Trophoblast cell (in vitro differentiated cells and primary cell): ENCODE data around the gene ZIC4.

Experiments
- DNase-seq, 2 donors: peaks; one replicate each; pipeline ENCODE4 v3.0.0-alpha.2; 2016
- H2AFZ ChIP-seq: 2 replicates; pipeline ENCODE4 v1.6.1; 2013; ENCODE audit warnings: low read length, moderate library complexity, mild to moderate bottlenecking; ENCODE audit not compliant: insufficient read depth, poor library complexity
- H2AK5ac ChIP-seq: 2 replicates; pipeline ENCODE4 v1.6.1; 2013; ENCODE audit warnings: mild to moderate bottlenecking, low read length
- H2BK120ac ChIP-seq: 2 replicates; pipeline ENCODE4 v1.6.1; 2013; ENCODE audit warnings: low read length, mild to moderate bottlenecking, moderate library complexity; ENCODE audit not compliant: insufficient read depth, poor library complexity
- H2BK12ac ChIP-seq: 2 replicates; pipeline ENCODE4 v1.6.1; 2013; ENCODE audit warnings: mild to moderate bottlenecking, low read length, moderate library complexity
- H2BK5ac ChIP-seq: 2 replicates; pipeline ENCODE4 v1.6.1; 2013; ENCODE audit warnings: low read length, low read depth, moderate library complexity, mild to moderate bottlenecking; ENCODE audit not compliant: poor library complexity
- H3K14ac ChIP-seq: 2 replicates; pipeline ENCODE4 v1.6.1; 2013; ENCODE audit warnings: mild to moderate bottlenecking, low read length
- H3K18ac ChIP-seq: 2 replicates; pipeline ENCODE4 v1.6.1; 2013; ENCODE audit warnings: mild to moderate bottlenecking, low read length
- H3K23ac ChIP-seq: 2 replicates; pipeline ENCODE4 v1.6.1; 2013; ENCODE audit warnings: low read length
- H3K27ac ChIP-seq: 2 replicates; pipeline ENCODE4 v1.5.1; 2013; ENCODE audit warnings: low read depth, mild to moderate bottlenecking, inconsistent platforms, low read length, moderate library complexity
- H3K27me3 ChIP-seq: 2 replicates; pipeline ENCODE4 v1.6.1; 2013; ENCODE audit warnings: inconsistent platforms, mild to moderate bottlenecking, low read length, moderate library complexity; ENCODE audit not compliant: insufficient read depth
- H3K36me3 ChIP-seq, 2 experiments: 1 replicate in 1 of 2; 2 replicates in 1 of 2; pipeline ENCODE4 v1.6.1; 2013; ENCODE audit warnings: low read length in 2 of 2, mild to moderate bottlenecking in 2 of 2, moderate library complexity in 1 of 2; ENCODE audit not compliant: insufficient read depth in 2 of 2, control insufficient read depth in 1 of 2
- H3K4ac ChIP-seq: 2 replicates; pipeline ENCODE4 v1.6.1; 2013; ENCODE audit warnings: low read depth, mild to moderate bottlenecking, low read length, moderate library complexity
- H3K4me1 ChIP-seq, 2 experiments: 1 replicate in 1 of 2; 2 replicates in 1 of 2; pipeline ENCODE4 v1.6.1; 2013; ENCODE audit warnings: low read length in 2 of 2, mild to moderate bottlenecking in 2 of 2, moderate library complexity in 1 of 2; ENCODE audit not compliant: insufficient read depth in 2 of 2, control insufficient read depth in 1 of 2
- H3K4me2 ChIP-seq: 2 replicates; pipeline ENCODE4 v1.6.1; 2013; ENCODE audit warnings: inconsistent platforms, mild to moderate bottlenecking, low read length, moderate library complexity
- H3K4me3 ChIP-seq: 2 replicates; pipeline ENCODE4 v1.5.1; 2013; ENCODE audit warnings: mild to moderate bottlenecking, low read depth, low read length, inconsistent platforms
- H3K79me1 ChIP-seq: one replicate; pipeline ENCODE4 v1.6.1; 2013; ENCODE audit warnings: low read length
- H3K79me2 ChIP-seq: 2 replicates; pipeline ENCODE4 v1.6.1; 2013; ENCODE audit warnings: low read length, mild to moderate bottlenecking; ENCODE audit not compliant: control insufficient read depth, insufficient read depth, poor library complexity
- H3K9ac ChIP-seq: 2 replicates; pipeline ENCODE4 v1.6.1; 2013; ENCODE audit warnings: mild to moderate bottlenecking, low read length
- H3K9me3 ChIP-seq: 2 replicates; pipeline ENCODE4 v1.6.1; 2013; ENCODE audit warnings: low read depth, mild to moderate bottlenecking, control low read depth, inconsistent platforms, low read length; ENCODE audit not compliant: insufficient read depth
- H4K12ac ChIP-seq: 2 replicates; pipeline ENCODE4 v1.6.1; 2013; ENCODE audit warnings: low read depth, mild to moderate bottlenecking, low read length, moderate library complexity
- H4K8ac ChIP-seq: 2 replicates; pipeline ENCODE4 v1.6.1; 2013; ENCODE audit warnings: low read depth, mild to moderate bottlenecking, low read length, moderate library complexity
- H4K91ac ChIP-seq: one replicate; pipeline ENCODE4 v1.6.1; 2013; ENCODE audit warnings: low read depth, mild to moderate bottlenecking, low read length, moderate library complexity
- WGBS: extraction: QIAGEN DNeasy Blood & Tissue Kit; methylation state at CpG from one replicate; pipeline ENCODE4 v1.1.7; 2013; ENCODE audit warnings: missing lambda C conversion rate; ENCODE audit not compliant: insufficient read length, insufficient coverage; ENCODE audit errors: extremely low coverage; 5-methylcytosine and 5-hydroxymethylcytosine counted together

ZIC4 gene

DNA sequence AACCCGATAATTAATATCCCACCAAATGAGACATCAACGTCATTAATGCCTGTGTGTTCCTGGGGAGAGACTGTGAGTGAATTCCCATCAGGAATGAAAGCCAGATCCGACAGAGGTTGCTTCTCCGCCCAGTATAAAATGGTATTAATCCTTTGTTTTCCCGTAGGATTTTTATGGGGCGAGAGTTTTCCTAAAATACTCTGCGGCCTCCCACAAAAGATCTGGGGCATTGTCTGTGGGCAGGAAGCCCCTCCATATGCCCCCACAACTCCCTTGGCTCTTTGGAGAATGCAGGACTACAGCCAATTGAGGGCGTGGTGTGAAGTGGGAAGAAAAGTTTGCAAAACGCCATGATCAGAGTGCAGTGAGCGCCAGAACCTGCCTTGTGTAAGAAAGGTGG lies 26.7 kb downstream of the ZIC4 start:
- Histone ChIP-seq H3K4me3 (no peak overlapping the region), H3K27ac (no peak overlapping the region), H4K12ac (no peak overlapping the region), H3K36me3 (no peaks in the 10 kb centered on the region), H4K91ac (no peak overlapping the region), H3K18ac (no peak overlapping the region), H4K8ac (no peak overlapping the region), H3K79me2 (no peaks in the 10 kb centered on the region), H3K14ac (no peak overlapping the region), H2BK5ac (no peak overlapping the region), H3K4ac (no peak overlapping the region), H3K9ac (no peak overlapping the region), H3K4me1 (peaks cover 2 to 4% of the 10 kb centered on the region in 2 experiments), H3K23ac (no peak overlapping the region), H3K9me3 (peaks cover 4% of the 10 kb centered on the region), H3K4me2 (no peak overlapping the region), H2AFZ (no peak overlapping the region), H2AK5ac (no peak overlapping the region), H2BK12ac (no peak overlapping the region), H3K27me3 (peaks cover 45% of the 10 kb centered on the region), H3K79me1 (no peaks in the 10 kb centered on the region), H2BK120ac (no peak overlapping the region)
- no peak for DNase-seq
- no CpG with 5 or more reads among the region's 10 CpGs for WGBS

DNA sequence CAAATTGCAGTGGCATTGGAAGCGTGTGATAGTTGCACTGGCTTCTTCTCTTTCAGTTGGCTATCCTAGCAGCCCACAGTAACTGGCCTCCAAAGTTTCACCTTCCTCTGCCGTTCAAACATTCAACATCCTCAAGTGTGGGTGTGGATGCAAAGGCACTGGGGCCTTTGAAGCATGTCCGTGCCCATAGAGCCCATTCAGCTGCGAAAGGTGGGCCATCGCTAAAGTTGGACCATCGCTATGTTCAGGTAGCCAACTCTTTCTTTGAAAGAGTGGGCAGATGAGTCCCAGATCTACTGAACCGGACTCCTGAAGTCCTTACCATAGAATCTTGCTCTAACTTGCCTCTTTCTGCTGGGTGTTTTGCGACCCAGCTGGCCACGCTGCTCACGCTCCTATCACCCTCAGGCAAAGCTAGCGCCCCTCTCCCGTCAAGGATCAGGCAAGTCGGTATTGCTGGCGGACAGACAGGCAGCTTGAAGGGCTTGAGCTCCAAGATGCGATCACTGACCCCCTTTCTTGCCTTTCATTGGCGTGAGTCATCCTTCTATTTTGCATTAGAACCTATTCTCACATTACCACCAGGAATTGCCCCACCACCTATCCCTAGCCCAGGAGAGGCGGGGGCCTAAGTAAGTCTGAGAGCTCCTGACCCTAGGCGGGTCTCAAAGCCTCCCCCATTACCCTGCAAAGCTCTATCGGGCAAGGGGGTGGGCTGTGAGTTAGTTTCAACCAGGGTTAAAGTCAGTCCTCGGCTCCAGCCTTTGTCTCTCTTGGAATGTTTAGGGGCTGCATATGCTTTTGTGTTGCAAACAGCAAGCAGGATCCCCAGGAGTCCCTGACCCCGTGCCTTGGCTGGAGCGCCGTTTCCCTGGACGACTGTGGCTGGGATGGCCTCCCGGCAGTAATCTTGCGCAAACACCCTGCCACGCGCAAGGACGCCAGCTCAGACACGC lies 28.7 kb downstream of the ZIC4 start:
- Histone ChIP-seq H3K4me1 (peaks cover 2 to 4% of the 10 kb centered on the region in 2 experiments), H3K79me1 (no peaks in the 10 kb centered on the region), H4K12ac (no peak overlapping the region), H3K18ac (no peak overlapping the region), H2BK12ac (no peak overlapping the region), H3K79me2 (no peaks in the 10 kb centered on the region), H2BK120ac (no peak overlapping the region), H4K91ac (no peak overlapping the region), H3K9me3 (peaks cover 4% of the 10 kb centered on the region), H3K36me3 (no peaks in the 10 kb centered on the region), H2AK5ac (no peak overlapping the region), H3K27me3 (peaks cover 53% of the 10 kb centered on the region), H3K23ac (no peak overlapping the region), H2BK5ac (no peak overlapping the region), H3K4me2 (no peak overlapping the region), H3K4me3 (no peak overlapping the region), H4K8ac (no peak overlapping the region), H3K9ac (no peak overlapping the region), H3K14ac (no peak overlapping the region), H2AFZ (no peak overlapping the region), H3K27ac (no peak overlapping the region), H3K4ac (no peak overlapping the region)
- no peak for DNase-seq
- no CpG with 5 or more reads among the region's 30 CpGs for WGBS

- Histone ChIP-seq H3K4me1 (peaks cover 2 to 4% of the 10 kb centered on the region in 2 experiments), H3K27me3 (peaks cover 72% of the 10 kb centered on the region), H3K14ac (no peak overlapping the region), H3K4me3 (peak overlapping the region; percentile 11), H2BK5ac (no peak overlapping the region), H2AFZ (no peak overlapping the region), H3K36me3 (no peaks in the 10 kb centered on the region), H2AK5ac (no peak overlapping the region), H3K79me1 (no peaks in the 10 kb centered on the region), H4K12ac (no peak overlapping the region), H3K27ac (no peak overlapping the region), H3K18ac (no peak overlapping the region), H4K8ac (no peak overlapping the region), H3K9me3 (peaks cover 6% of the 10 kb centered on the region), H4K91ac (no peak overlapping the region), H2BK12ac (no peak overlapping the region), H3K23ac (no peak overlapping the region), H3K9ac (no peak overlapping the region), H3K4ac (no peak overlapping the region), H3K79me2 (no peaks in the 10 kb centered on the region), H3K4me2 (no peak overlapping the region), H2BK120ac (no peak overlapping the region)
- WGBS, result no CpG with 5 or more reads among the region's 6 CpGs
- no peak for DNase-seq
These were observed 33.0 kb downstream of the ZIC4 start for GRCh38 chr3:147373301-147373700.

DNA sequence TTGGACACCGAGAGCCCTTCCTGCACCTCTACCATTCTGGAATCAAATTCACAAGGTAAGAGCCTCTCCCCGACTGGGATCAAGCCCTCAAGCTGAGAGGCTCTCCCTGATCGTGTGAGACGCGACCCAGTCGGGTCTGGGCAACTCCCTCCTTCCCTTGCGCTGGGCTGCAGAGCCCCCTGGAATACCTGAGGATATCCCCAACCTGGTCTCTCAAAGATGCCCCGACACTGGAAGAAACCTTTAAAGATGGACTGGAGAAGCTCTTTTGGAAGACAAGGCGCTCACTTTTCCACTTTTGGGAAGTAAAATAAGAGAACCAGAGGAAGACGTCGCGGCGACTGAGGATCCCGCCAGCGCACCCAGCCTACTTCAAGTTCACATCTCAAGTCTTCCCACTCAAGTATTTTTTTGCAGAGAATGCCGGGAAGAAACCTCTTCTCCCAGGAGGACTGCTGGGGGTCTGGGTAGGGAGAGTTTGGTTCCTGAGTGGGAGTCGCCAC lies 33.8 kb downstream of the ZIC4 start:
- Histone ChIP-seq H3K4ac (no peak overlapping the region), H2BK120ac (no peak overlapping the region), H3K9me3 (peaks cover 3% of the 10 kb centered on the region), H3K4me2 (no peak overlapping the region), H4K12ac (no peak overlapping the region), H2BK12ac (no peak overlapping the region), H3K27me3 (peaks cover 70% of the 10 kb centered on the region), H3K4me3 (no peak overlapping the region), H3K23ac (no peak overlapping the region), H3K79me2 (no peaks in the 10 kb centered on the region), H3K14ac (no peak overlapping the region), H3K18ac (no peak overlapping the region), H3K79me1 (no peaks in the 10 kb centered on the region), H3K4me1 (no peaks in the 10 kb centered on the region), H2AK5ac (no peak overlapping the region), H2AFZ (no peak overlapping the region), H3K9ac (no peak overlapping the region), H4K8ac (no peak overlapping the region), H3K27ac (no peak overlapping the region), H2BK5ac (no peak overlapping the region), H3K36me3 (no peaks in the 10 kb centered on the region), H4K91ac (no peak overlapping the region)
- DNase-seq, result no peak
- WGBS, result no CpG with 5 or more reads among the region's 17 CpGs
